Right ventricle myocardium inferior (tissue), 1 donor: ENCODE results near the gene ZCCHC24. TPM values are rescaled to one million over a fixed set of nuclear protein-coding genes. Genes with fewer than 3 reads are reported as not detected.
A peak's percentile ranks its signal among the peaks of the same experiment; 100 is the strongest.

Source experiments
- ATAC-seq: fragments of 200-7000 bp; cut with Tn5 transposase; one replicate; pipeline ENCODE4 v1.9.1; 2020; ENCODE audit warnings: mild to moderate bottlenecking, moderate library complexity
- DNase-seq: peaks from one replicate; pipeline ENCODE4 v3.0.0; 2021; ENCODE audit errors: missing footprints
- intact Hi-C: fragments of 100-400 bp; cut with DNase I; formaldehyde crosslinking; loops from one replicate; pipeline ENCODE4 v1.11.0; 2022
- total RNA-seq: library from RNA; stranded (reverse); fragmentation: NEBNext Ultra II Directional; extraction: Animal tissue kit (Norgen Biotek cat#: 25700); gene quantifications from one replicate; pipeline ENCODE4 v1.2.1, GENCODE V29; 2021
- donor health status: DM: no; HTN: yes; CAD: no; lungs with severe emphysema.

The ZCCHC24 gene
- total RNA-seq, 1 donor from 2014 or later: 60.1 TPM

DNA sequence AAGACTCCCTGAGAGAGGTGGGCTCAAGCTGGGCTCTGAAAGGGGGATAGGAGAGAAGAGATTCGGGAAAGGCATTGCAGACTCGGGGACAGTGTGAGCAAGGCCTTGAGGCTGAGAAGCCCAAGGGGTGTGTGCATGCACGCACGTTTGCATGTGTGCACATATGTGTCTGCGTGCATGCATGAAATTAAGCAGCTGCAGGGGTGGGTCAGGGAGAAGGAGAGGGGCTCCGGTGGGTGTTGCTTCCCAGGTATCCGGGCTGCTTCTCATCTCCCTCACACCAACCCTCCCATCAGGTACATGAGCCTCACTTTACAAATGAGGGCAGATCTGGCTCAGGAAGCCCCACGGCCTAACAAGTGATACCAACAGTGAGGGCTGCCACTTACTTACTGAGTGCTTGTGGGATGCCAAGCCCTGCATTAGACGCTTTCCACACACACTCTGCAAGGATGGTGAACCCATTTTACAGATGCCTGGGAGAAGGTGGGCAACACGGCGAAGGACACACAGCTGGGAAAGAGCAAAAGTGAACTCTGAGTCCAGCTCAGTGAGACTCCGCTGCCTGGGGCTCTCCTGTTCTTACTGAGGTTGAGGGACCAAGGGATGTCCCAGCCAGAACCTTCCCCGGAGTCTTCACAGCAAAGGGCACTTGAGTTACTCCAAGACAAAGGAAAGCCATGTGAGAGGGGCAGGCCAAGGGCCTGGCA lies 26.4 kb downstream of the ZCCHC24 start:
- intact Hi-C loops: no loop called here
- ATAC-seq: no peak
- peak; percentile 31 for DNase-seq

DNA sequence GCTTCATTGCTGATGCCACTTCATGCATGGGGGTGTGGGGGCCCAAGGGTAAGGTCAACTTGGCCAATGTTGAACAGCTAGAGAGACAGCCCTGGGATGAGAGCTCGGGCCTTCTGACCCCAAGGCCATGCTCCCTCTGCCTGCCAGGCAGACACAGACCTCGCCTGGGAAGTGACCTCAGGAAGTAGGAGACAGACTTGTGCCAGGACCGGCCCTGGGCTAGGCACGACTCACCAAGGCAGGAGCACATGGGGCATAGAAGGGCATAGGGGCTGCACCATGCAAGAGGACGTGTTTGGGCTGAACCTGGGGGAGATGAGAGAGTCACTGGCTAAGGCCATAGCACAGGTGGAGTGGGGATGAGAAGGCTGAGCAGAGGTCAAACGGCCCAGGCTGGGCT lies 27.1 kb downstream of the ZCCHC24 start:
- intact Hi-C loops: no loop called here
- ATAC-seq (no peak), DNase-seq (peak; percentile 53)

DNA sequence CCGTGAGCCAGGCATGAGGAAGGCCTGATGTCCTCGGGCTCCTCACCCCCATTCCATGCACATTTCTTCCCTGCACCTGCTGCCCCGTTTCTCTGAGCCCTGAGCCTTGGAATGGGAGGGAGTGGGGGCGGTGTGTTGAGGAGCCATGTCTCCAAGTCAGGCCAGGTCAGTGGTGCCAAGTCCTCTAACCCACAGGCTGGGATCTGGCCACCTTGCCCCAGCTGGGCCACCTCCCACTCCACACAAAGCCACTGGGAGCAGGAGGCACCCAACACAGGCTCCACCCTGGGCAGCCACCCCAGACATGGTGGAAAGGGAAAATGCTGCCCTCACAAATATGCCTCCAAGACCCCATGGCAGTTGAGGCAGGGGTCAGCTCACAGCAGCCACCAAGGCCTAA lies 27.7 kb downstream of the ZCCHC24 start:
- DNase-seq: peak; percentile 45
- ATAC-seq: no peak
- intact Hi-C loops: no loop called here

DNA sequence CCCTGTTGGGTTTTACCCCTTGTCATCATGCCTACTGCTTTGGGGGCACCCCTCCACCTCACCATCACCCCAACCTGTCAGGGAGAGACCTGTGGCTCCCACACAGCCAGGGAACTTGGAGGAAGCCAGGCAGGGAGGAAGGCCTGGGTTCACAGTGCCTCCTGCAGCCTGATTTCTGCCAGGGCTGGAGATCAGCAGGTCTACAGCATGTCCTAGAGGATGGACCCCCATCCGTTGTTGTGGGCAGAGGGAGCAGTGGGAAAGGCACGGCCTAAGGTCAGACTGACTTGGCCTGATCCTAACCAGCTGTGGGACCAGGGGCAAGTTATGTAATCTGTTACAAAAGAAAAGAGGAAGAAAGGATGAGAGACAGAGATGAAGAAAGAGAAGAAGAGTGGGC lies 28.2 kb downstream of the ZCCHC24 start:
- DNase-seq: peak; percentile 32
- no peak for ATAC-seq
- intact Hi-C loops: no loop called here

DNA sequence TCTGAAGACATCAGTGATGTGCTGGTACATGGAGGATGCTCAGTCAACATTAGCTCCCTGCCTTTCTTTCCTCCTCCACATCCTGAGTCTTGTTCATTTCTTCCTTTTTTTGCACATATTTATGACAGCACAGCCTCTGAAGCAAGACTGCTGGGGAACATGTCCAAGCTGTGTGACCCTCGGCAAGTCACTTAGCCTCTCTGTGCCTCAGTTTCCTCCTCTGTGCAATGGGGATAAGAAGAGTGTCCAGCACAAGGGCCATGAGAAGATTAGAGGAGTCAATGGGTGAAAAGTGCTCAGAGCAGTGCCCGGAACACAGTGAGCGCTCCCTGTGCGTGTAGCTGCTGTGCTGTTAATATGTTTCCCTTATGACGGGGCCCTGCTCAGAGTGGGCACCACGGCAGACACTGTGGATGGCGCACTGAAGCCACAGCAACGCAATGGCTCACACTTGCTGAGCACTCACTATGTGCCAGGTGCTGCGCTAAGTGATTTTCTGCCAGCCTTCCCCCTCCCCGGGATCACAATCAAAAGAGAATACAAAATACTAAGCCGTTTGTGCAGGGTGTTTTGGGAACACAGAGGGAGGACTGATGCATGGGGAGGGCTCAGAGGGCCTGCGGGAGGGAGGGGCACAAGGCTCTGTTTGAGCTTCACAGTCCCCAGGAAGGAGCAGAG lies 28.7 kb downstream of the ZCCHC24 start:
- ATAC-seq (no peak), DNase-seq (peak; percentile 1)
- intact Hi-C loops: no loop called here

DNA sequence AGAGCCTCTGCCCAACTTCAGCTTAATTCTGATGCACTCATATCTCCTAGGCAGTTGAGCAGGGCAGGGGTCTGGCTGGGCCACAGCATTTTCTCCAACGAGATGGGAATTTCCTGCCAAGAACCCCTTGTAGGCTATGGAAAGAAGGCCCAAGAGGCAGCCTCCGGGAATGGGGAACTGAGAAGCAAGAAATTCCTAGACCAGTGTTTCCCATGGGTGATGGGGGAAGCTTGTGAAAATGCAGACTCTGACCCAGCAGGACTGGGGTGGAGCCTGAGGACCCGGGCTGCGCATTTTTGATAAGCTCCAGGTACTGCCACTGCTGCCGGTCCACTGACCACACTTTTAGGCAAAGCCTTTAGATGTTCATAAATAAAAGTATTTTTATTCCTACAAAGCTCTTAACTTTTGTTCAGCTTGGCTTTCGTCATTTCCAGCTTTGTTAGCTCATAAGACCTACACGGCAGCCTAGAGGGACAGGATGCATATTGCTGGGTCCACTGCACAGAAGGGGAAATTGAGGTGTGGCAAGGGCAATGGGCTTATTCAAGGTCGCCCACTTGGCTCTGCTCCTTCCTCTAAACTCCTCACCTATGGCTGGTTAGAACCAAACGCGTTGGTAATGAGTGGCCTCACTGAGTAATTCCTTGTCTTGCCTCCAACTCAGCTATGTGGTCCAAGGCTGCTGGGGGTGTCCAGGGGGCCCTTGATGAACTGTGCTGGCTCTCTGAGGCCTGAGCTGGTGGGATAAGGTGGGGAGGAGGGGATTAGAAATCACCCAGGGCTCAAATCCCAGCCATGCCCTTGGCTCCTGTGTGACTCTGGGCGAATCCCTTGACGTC lies 29.5 kb downstream of the ZCCHC24 start:
- DNase-seq (peak; percentile 11), ATAC-seq (no peak)
- intact Hi-C loops: no loop called here

DNA sequence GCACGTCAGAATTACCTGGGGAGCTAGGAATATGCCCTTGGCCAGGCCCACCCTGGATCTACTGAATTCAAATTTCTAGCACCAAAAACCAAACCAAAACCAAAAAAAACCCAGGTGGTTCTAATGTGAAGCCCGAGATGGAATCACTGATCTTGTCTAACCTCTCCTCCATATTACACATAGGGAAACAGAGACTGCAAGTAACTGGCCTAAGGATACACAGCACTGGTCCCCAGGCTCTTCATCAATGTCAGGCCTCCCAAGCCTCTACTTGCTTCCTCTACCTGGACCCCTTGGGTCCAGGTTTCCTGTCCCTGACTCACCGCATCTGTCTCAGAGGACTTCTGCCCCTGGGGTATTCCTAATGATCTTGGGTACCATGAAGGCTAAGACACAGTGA lies 30.7 kb downstream of the ZCCHC24 start:
- ATAC-seq: no peak

DNA sequence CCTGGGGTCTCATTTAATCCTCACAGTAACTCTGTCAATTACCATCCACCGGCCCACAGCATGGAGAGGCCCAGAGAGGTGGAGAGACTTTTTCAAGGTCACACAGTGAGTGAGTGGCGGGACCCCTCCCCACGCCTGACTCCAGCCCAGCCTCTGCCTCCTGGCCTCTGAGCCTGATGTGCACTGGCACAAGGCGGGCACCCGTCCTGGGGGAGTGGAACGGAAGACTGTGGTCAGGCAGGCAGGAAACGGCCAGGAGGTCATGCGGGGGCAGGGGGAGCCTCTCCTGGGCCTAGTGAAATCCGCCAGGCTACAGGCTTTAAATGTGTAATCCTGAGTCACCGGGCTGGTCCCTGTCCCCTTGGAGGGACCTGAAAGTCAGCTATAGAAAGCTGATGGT lies 32.2 kb downstream of the ZCCHC24 start:
- ATAC-seq: peak; percentile 3

More for the DNA sequence above, 30.7 kb downstream of the ZCCHC24 start:
- no peak for DNase-seq
- intact Hi-C loops: no loop called here

DNA sequence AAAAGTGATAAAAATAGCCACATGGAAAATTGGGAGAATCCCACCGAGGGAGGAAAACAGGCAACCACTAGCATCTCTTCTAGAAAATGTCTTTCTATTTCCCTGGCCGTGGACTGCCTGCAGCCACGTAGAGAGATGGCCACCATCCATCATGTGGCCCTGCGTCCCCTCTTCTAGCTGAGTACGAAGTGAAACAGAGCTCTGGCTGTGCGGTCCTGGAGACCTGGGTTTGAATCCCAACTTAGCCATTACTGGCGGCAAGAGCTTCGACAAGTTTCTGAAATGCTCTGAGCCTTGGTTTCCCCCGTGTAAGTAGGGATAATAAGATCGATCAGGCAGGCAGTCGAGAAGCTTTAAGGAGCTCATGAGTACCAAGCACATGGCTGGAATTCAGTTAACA lies 32.9 kb downstream of the ZCCHC24 start:
- intact Hi-C loops: no loop called here
- no peak for ATAC-seq
- DNase-seq: no peak

More for the DNA sequence above, 32.2 kb downstream of the ZCCHC24 start:
- peak; percentile 66 for DNase-seq
- intact Hi-C loops: no loop called here

DNA sequence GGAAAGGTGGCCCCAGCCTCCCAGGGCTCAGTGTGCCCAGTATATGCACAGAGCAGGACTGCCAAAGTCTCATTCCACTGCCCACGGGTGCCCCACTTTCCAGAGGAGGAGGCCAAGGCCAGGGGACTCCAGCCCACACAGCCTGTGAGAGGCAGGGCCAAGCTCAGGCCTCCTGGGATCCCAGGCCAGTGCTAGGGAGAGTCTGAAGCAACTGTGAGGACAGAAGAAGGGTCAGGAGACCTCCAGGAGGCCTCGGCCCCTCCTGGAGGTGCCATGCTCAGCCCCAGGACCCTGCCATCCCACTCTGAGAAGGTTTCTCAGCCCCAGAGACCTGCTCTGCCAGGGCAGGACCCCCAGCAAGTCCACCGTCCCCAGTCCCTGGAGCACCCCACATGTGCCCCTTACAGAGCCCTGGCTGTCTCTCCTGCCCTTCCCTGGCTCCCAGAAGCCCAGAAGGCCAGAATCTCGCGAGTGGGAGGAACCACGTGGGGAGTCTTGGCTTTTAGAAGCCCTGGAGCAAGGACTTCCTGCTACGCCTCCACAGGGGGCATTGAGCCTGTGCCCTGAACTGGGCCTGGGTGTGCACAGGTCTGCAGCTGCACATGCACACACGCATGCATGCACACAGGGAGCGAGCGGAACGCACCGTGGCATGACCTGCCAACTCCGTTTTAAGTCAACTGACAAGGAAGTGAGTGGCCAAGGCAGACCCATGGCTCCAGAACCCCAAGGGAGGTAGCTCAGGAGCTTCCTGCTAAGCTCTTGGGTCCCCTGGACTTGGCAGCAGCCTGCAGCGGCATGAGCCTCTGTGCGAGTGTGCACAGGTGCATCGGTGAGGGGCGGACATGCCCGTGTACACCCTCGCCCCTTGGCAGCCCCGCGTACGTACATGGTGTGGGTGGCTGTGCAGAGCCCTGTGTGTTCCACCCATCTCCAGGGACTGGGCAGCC lies 33.6 kb downstream of the ZCCHC24 start:
- intact Hi-C loops: no loop called here
- no peak for ATAC-seq
- DNase-seq: peak; percentile 62

DNA sequence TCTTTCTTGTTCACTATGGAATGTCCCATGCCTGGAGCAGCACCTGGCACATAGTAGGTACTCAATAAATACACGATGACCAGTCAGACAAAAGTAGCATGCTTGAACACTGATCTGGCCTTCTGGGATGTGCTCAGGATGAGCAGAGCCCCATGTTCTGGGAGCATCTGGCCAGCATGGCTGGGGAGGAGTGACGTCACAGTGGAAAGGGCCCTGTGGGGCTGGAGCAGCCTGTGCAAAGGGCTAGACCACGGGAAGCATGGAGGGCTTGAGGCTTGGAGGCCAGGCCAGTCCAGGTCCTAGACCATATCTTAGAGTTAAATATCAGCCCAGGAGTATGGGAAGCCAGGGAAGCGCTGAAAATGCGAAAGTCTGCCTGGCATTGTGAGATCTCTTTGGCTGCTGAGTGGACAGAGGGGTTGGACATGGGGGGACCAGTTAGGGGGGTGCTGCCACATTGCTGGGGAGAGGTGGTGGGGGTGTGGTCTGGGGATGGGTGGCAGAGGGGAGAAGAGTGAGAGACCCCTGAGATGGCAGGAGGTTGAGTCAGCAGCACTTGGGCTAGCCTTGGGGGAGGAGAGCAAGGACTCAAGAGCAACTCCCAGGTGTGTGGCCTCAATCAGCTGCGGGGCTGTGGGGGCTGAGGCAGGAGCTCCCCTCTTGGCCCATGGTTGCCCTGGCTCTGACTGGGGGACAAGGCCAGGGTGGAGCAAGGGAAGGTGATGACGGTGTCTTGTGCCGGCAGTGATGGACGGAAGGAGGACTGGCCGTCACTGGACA lies 34.9 kb downstream of the ZCCHC24 start:
- DNase-seq (peak; percentile 60), ATAC-seq (no peak)
- intact Hi-C loops: no loop called here

DNA sequence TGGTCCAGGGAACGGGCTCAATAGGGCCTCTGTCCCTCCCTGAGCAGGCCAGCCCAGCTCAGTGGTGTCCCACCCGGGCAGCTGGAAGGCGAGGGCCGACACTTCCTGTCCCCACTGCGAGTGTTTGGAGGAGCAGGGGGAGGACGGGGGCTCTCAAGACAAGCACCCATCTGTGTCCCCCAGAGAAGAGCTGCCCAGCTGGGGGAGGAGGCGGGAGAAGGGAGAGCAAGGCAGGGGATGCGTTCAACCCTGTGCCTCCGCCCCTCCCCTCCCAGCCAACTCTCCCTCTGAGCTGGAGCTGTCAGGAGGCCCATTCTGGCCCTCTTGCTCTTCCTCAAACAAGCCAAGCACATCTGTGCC lies 35.7 kb downstream of the ZCCHC24 start:
- intact Hi-C loops: no loop called here
- DNase-seq (peak; percentile 64), ATAC-seq (no peak)

DNA sequence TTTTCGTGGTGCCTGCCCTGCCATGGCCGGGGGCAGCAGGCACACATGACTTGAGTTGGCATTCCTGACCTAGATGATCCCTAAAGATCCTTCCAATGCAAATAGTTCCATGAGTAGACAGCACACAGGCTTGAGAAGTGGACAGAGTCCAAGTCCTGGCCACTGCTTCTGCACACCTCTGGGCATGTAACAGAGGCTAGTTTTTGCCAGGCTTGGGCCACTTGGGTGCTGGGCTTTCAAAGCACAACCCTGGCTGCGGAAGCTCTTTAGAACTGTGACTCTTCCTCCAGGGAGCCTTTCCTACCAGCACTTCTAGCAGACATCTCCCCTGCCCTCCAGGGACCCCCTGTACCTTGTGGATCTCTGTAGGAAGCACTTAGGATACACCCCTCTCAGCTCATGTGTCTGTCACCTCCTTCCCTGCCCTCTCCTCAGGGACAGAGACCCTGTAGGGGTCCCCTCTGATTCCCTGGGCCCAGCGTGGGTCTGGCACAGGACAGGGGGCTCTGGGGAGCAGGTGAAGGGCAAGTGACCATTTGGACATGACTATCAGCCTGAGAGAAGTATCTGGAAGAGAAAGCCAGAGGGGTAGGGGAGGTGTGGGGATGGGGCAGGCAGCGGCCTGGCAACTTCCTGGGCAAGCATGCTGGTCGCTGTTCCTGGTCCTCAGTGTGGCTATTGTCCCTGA lies 36.2 kb downstream of the ZCCHC24 start:
- DNase-seq: peak; percentile 28
- intact Hi-C loops: no loop called here
- ATAC-seq: no peak

DNA sequence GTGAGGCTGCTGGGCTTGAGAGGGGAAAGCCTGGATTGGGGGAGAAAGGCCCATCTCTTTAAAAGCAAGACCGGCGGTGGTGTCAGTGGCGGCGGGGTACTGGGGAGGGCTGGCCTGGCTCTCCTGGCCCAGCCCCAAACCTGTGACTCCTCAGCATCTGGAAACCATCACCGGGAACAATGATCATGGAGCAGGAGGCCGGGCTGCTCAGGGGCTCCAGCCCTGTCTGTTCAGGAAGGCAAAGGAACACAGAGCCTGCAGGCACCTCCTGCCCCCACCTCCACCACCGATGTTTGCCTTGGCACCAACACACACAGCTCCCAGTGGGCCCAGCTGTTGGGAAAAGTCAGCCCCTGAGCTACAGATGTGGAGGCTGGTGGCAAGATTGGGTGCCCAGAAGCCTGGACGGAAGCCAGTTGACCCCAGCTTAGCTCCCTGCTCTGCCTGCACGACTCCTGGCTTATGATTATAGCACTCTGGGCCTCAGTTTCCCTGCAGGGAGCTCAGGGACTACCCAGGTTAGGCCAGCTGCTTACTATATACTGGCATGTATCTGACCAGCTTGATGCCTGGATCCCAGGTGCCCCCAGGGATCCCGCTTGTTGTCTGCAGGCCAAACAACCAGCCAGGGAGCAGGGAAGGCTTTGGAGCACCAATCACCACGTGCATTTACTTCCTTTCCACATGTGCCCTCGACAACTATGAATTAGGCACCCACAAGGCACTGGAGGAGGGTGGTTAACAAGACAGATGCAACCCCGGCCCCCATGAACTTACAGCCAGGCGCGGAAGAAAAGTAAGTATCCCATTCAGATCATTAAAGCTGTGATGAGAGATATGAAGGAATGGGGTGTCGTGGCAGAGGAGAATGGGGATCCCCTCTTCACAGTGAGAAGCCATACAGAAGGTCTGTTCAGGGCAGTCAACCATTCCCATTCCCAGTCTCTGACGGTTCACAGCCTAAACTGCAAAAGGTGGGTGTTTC lies 37.3 kb downstream of the ZCCHC24 start:
- intact Hi-C loops: no loop called here
- ATAC-seq (peak; percentile 14), DNase-seq (peak; percentile 75)

DNA sequence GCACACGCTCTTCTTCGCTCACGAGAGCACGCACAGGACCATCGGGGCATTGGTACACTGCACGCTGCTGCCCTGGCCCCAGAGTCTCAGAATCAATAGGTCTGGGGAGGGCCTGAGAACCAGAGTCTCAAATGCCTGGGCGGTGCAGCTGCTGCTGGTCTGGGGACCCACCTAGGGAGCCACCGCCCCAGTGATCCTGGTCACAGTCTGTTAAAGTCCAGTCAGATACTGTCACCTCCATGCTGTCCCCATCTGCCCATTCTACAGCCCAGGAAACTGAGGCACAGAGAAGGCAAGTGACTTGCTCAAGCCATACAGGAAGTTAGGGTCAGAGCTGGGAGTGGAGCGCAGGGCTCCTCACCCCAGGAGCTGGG lies 38.0 kb downstream of the ZCCHC24 start:
- ATAC-seq: no peak
- intact Hi-C loops: no loop called here
- DNase-seq: peak; percentile 50

DNA sequence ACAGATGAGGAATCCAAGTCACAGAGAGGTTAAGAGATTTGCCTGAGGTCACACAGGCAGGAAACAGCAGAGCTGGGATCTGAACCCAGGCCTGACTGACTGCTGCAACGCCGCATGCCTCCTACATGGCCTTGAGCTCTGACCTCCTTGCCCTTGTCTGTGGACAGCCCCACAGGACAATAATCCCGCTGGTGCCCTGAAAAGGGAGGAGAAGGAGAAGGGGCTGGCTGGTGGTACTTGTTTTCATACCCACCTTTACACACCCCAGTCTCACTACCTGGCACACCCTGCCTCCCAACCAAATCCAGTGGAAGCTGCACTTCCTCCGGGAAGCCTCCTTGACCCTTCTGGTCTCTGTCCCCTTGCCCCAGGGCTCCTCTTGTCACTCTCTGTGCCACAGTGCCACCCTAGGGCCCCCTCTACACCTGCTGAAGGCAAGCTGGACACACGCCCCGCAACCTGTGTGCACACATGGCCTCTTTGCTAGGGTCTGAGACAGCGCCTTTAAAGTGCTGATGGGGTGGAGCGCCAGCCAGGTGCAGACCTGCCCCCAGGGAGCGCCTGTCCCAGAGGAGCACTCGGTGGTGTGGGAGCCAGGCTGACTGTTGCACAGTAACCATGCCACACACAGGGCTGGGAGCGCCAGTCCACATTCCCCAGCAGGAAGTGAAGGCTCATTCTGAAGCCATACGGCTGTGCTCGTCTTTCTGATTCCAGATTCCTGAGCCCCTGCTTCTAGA lies 38.6 kb downstream of the ZCCHC24 start:
- ATAC-seq: no peak
- intact Hi-C loops: no loop called here
- DNase-seq: no peak
